B cell (primary cell): ENCODE results near the gene TMEM30A. TPM values are rescaled to one million over a fixed set of nuclear protein-coding genes. Genes with fewer than 3 reads are reported as not detected.

ENCODE experiments used
- ATAC-seq: fragments of 200-7000 bp; cut with Tn5 transposase; one replicate; pipeline ENCODE4 v1.10.0; 2021; ENCODE audit warnings: low read depth, mild to moderate bottlenecking, moderate number of reproducible peaks, moderate library complexity
- CTCF ChIA-PET: fragments of 350-600 bp; sonication (Branson Sonifier 250); formaldehyde crosslinking; loops from one replicate; lab custom pipeline; 2021; ENCODE audit warnings: antibody characterized with exemption, inconsistent platforms; lab: Charles Lee
- POLR2A ChIA-PET: fragments of 350-600 bp; sonication (Branson Sonifier 250); formaldehyde crosslinking; loops from one replicate; lab custom pipeline; 2021; ENCODE audit warnings: antibody characterized with exemption; lab: Charles Lee
- DNase-seq: peaks from one replicate; pipeline ENCODE4 v3.0.0; 2013
- H2AFZ ChIP-seq: 2 replicates; pipeline ENCODE4 v1.6.1; 2012; ENCODE audit warnings: mild to moderate bottlenecking, low read depth, low read length; ENCODE audit not compliant: insufficient read depth, poor library complexity, severe bottlenecking
- H3K27ac ChIP-seq, 2 donors: 1 replicate in 1 of 2; 2 replicates in 1 of 2; pipeline ENCODE4 v1.5.1; 2012 to 2013; ENCODE audit warnings: low read length in 2 of 2, mild to moderate bottlenecking in 2 of 2, moderate library complexity in 1 of 2
- H3K27me3 ChIP-seq, 4 experiments: fragments of 200-600 bp in 1 of 4; sonication (generic) in 1 of 4; replicated peaks in 1 of 4; 1 replicate in 2 of 4; 2 replicates in 2 of 4; pipeline versions ENCODE4 v1.6.1 to v1.7.0; 2013 to 2016; ENCODE audit warnings: low read length in 3 of 4, mild to moderate bottlenecking in 2 of 4, mixed read lengths in 1 of 4, moderate library complexity in 1 of 4; ENCODE audit not compliant: insufficient read depth in 4 of 4, control insufficient read depth in 3 of 4; ENCODE audit errors: control extremely low read depth in 1 of 4
- H3K36me3 ChIP-seq, 2 experiments: replicated peaks in 1 of 2; 1 replicate in 1 of 2; 2 replicates in 1 of 2; pipeline versions ENCODE4 v1.6.1 to v1.7.1; 2013; ENCODE audit warnings: low read length in 1 of 2; ENCODE audit not compliant: insufficient read depth in 2 of 2, control insufficient read depth in 1 of 2; ENCODE audit errors: control extremely low read depth in 1 of 2, extremely low read depth in 1 of 2
- H3K4me1 ChIP-seq, 2 donors: fragments of 200-600 bp in 1 of 2; sonication (generic) in 1 of 2; 1 replicate in 1 of 2; 2 replicates in 1 of 2; pipeline versions ENCODE4 v1.5.1 to v1.6.1; 2013 to 2017; ENCODE audit warnings: low read length in 2 of 2; ENCODE audit not compliant: control insufficient read depth in 2 of 2, insufficient read depth in 2 of 2
- H3K4me2 ChIP-seq: replicated peaks from 2 replicates; pipeline ENCODE3; 2012; ENCODE audit warnings: mild to moderate bottlenecking, low read depth, low read length; ENCODE audit not compliant: poor library complexity, severe bottlenecking
- H3K4me3 ChIP-seq, 5 experiments: fragments of 200-600 bp in 1 of 5; sonication (generic) in 1 of 5; 1 replicate in 3 of 5; 2 replicates in 2 of 5; pipeline versions ENCODE4 v1.5.1 to v1.7.0; 2011 to 2016; ENCODE audit warnings: low read length in 4 of 5, mild to moderate bottlenecking in 4 of 5, low read depth in 2 of 5, control low read depth in 1 of 5, moderate library complexity in 1 of 5; ENCODE audit not compliant: insufficient read depth in 1 of 5; ENCODE audit errors: control extremely low read depth in 1 of 5, extremely low read depth in 1 of 5
- H3K79me2 ChIP-seq: fragments of 200-600 bp; sonication (generic); one replicate; pipeline ENCODE4 v1.6.0; 2016; ENCODE audit warnings: low read length; ENCODE audit not compliant: control insufficient read depth, insufficient read depth
- H3K9ac ChIP-seq: fragments of 200-600 bp; sonication (generic); 2 replicates; pipeline ENCODE4 v1.6.1; 2017; ENCODE audit warnings: mild to moderate bottlenecking, low read length, moderate library complexity
- H3K9me3 ChIP-seq, 3 donors: one replicate each; pipeline versions ENCODE4 v1.6.1 to v1.7.1; 2013; ENCODE audit warnings: low read length in 2 of 3; ENCODE audit not compliant: control insufficient read depth in 2 of 3, insufficient read depth in 1 of 3; ENCODE audit errors: control extremely low read depth in 1 of 3
- H4K20me1 ChIP-seq: 2 replicates; pipeline ENCODE4 v1.6.0; 2012; ENCODE audit warnings: mild to moderate bottlenecking, low read length; ENCODE audit not compliant: insufficient read depth, control insufficient read depth, poor library complexity, severe bottlenecking
- H3K27ac Mint-ChIP-seq: one replicate; pipeline ENCODE4 v1.8.0; 2021; ENCODE audit warnings: mixed read lengths
- H3K27me3 Mint-ChIP-seq: one replicate; pipeline ENCODE4 v1.8.0; 2021; ENCODE audit warnings: mixed read lengths
- H3K4me1 Mint-ChIP-seq: one replicate; pipeline ENCODE4 v1.8.0; 2021; ENCODE audit warnings: mixed read lengths
- H3K4me3 Mint-ChIP-seq: one replicate; pipeline ENCODE4 v1.8.0; 2021; ENCODE audit warnings: mixed read lengths
- H3K9me3 Mint-ChIP-seq: one replicate; pipeline ENCODE4 v1.8.0; 2022; ENCODE audit warnings: mixed read lengths; ENCODE audit not compliant: insufficient read depth
- EZH2 ChIP-seq: IDR thresholded peaks from 2 replicates; pipeline ENCODE4 v1.6.1; 2012; ENCODE audit warnings: borderline replicate concordance, low read depth, mild to moderate bottlenecking, moderate library complexity, low read length; ENCODE audit not compliant: insufficient read depth, poor library complexity, severe bottlenecking
- WGBS: methylation state at CpG from one replicate; pipeline ENCODE4 v1.1.5; 2013; ENCODE audit warnings: missing lambda C conversion rate; ENCODE audit not compliant: insufficient coverage; 5-methylcytosine and 5-hydroxymethylcytosine counted together
- intact Hi-C: fragments of 100-400 bp; cut with micrococcal nuclease; formaldehyde crosslinking; loops from one replicate; pipeline ENCODE4 v1.10.0; 2022
- polyA plus RNA-seq: library from polyadenylated mRNA; depleted of rRNA; stranded (reverse); fragments of >200 nt; gene quantifications from 2 replicates; pipeline ENCODE4 v1.2.3, GENCODE V29; 2012
- total RNA-seq, 2 donors: library from RNA; stranded (reverse); fragments of 120-200 nt in 1 of 2; gene quantifications; 1 replicate in 1 of 2; 2 replicates in 1 of 2; pipeline versions ENCODE4 v1.2.3 to v1.2.4, GENCODE V29; 2013 to 2022
- TF ChIP-seq, protein P1 (sequence below): fragments of 200-600 bp; IDR thresholded peaks from one replicate; pipeline ENCODE4 v1.8.0; 2022; ENCODE audit warnings: antibody characterized with exemption, mild to moderate bottlenecking

The TMEM30A gene
- total and polyA plus RNA-seq, 2 donors (not counting 1 experiment from before 2014, with no cell fraction given) = 4.7 to 53.9 TPM

- Mint-ChIP-seq H3K4me1 (no peaks in the 10 kb centered on the region), H3K27me3 (peaks cover 50% of the 10 kb centered on the region), H3K4me3 (no peak overlapping the region), H3K9me3 (no peaks in the 10 kb centered on the region), H3K27ac (no peak overlapping the region)
- POLR2A ChIA-PET = interaction anchor here (0.7 kb wide), 1 partner anchor 801 kb away, joined by 3 read pairs; no protein-coding TSS in a partner anchor
- intact Hi-C loops = no loop called here
- Histone ChIP-seq H3K27me3 (peaks cover 0 to 21% (median 10%) of the 10 kb centered on the region in 4 experiments), H3K4me2 (no peak overlapping the region), H4K20me1 (no peaks in the 10 kb centered on the region), H3K9ac (no peak overlapping the region), H3K4me3 (no peak overlapping the region), H3K4me1 (no peaks in the 10 kb centered on the region), H3K9me3 (no peaks in the 10 kb centered on the region), H3K79me2 (no peaks in the 10 kb centered on the region), H3K36me3 (no peaks in the 10 kb centered on the region), H2AFZ (no peak overlapping the region), H3K27ac (no peak overlapping the region)
- no peak for ATAC-seq
- WGBS = no CpG with 5 or more reads among the region's 3 CpGs
- TF ChIP-seq, protein P1, sequence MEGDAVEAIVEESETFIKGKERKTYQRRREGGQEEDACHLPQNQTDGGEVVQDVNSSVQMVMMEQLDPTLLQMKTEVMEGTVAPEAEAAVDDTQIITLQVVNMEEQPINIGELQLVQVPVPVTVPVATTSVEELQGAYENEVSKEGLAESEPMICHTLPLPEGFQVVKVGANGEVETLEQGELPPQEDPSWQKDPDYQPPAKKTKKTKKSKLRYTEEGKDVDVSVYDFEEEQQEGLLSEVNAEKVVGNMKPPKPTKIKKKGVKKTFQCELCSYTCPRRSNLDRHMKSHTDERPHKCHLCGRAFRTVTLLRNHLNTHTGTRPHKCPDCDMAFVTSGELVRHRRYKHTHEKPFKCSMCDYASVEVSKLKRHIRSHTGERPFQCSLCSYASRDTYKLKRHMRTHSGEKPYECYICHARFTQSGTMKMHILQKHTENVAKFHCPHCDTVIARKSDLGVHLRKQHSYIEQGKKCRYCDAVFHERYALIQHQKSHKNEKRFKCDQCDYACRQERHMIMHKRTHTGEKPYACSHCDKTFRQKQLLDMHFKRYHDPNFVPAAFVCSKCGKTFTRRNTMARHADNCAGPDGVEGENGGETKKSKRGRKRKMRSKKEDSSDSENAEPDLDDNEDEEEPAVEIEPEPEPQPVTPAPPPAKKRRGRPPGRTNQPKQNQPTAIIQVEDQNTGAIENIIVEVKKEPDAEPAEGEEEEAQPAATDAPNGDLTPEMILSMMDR = no peak
- no peak for TF ChIP-seq EZH2
- DNase-seq = no peak
- CTCF ChIA-PET = interaction anchor here (6.5 kb wide), 1 partner anchor 11 kb away, joined by 48 read pairs; the partner anchor contains the start of gene COL12A1
These were observed 65.3 kb downstream of the TMEM30A start for GRCh38 chr6:75219263-75219662.

DNA sequence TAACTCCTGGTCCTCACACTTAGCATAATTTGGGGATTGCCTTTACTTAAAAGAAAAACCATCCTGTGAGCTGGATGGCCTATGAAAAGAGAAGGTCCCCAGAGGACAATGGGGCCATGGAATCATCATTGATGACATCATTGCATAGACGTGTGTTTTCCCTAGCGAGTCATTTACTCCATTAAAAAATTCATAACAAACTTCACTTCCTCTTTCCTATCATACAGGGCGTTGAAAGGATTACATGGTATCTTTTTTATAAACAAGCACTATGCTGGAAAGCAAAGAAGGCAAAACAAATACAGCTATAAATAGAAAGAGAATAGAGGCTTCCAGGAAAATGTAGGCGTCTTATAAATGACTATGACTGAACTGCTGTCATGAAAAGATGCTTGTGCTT is 67.4 kb downstream of the TMEM30A start:
- peaks cover 37% of the 10 kb centered on the region for H3K27me3 Mint-ChIP-seq
- H3K27ac ChIP-seq = no peak overlapping the region
- ChIA-PET CTCF (interaction anchor here (0.9 to 6.5 kb wide), 3 partner anchors 9 to 1541 kb away, joined by 3 to 48 read pairs (median 6); partner anchors contain the start of gene COL12A1), POLR2A (no interaction called here)
- no peak overlapping the region for H3K27ac Mint-ChIP-seq
- no CpG with 5 or more reads among the region's 4 CpGs for WGBS
- H3K9ac ChIP-seq = no peak overlapping the region
- no peaks in the 10 kb centered on the region for H4K20me1 ChIP-seq
- ATAC-seq (no peak), DNase-seq (no peak)
- no peaks in the 10 kb centered on the region for H3K4me1 ChIP-seq
- TF ChIP-seq, protein P1 = no peak
- no peak for TF ChIP-seq EZH2
- H3K4me1 Mint-ChIP-seq = no peaks in the 10 kb centered on the region
- peaks cover 0 to 24% (median 11%) of the 10 kb centered on the region in 4 experiments for H3K27me3 ChIP-seq
- no peaks in the 10 kb centered on the region for H3K36me3 ChIP-seq
- H3K9me3 ChIP-seq = no peaks in the 10 kb centered on the region
- intact Hi-C loops = no loop called here
- no peak overlapping the region for H3K4me3 Mint-ChIP-seq
- H3K9me3 Mint-ChIP-seq = no peaks in the 10 kb centered on the region
- H3K4me3 ChIP-seq = no peak overlapping the region
- no peak overlapping the region for H3K4me2 ChIP-seq
- H3K79me2 ChIP-seq = no peaks in the 10 kb centered on the region
- no peak overlapping the region for H2AFZ ChIP-seq
